HG02840 (cell line): ENCODE data around the gene ALDH1A3.

Source experiments
- ATAC-seq: cut with Tn5 transposase; IDR thresholded peaks from one replicate; pipeline ENCODE4 v1.9.1; 2021; ENCODE audit warnings: mild to moderate bottlenecking, moderate library complexity, moderate number of reproducible peaks; ENCODE audit not compliant: unreplicated experiment, low FRiP score

Gene ALDH1A3

DNA sequence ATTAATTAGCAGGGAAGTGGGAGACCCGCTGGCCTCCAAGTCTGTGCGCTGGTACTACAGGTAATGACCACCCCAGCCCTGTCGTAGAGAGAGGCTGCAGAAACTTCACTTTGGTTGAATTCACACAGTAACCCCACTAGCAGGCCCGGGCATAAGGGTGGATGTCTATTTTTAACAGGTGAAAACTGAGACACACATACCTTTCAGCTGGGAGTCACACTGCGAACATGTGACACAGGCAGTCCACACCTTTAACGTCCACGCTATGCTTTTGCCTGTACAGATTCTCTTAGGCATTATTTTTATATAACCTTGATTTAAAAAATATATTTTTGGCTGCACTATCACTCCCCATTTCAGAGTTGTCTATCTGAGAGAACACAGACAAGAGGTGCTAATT lies 43.4 kb downstream of the ALDH1A3 start:
- ATAC-seq, result no peak

- no peak for ATAC-seq
Observed at GRCh38 chr15:100923902-100924301, 44.3 kb downstream of the ALDH1A3 start.

- no peak for ATAC-seq
Observed at GRCh38 chr15:100924436-100924835, 44.8 kb downstream of the ALDH1A3 start.

- no peak for ATAC-seq
Observed at GRCh38 chr15:100925480-100925879, 45.8 kb downstream of the ALDH1A3 start.

DNA sequence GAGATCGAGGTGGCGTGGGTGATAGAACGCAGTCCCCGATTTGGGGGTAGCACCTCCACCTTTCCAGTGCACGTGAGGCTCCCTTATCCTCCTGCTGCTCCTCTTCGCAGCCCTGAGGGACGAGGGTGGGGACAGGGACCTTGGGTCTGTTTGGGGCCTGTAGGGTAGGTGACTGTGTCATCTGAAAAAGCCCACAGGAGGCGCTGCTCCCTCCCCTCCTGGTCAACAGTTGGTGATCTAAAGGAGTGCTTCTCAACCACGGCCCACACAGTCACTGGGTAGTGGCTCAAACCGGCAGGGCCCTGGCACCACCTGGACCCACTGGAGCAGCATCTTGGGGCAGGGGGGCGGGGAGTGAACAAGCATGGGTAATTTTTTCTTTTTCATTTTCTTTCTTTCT lies 46.6 kb downstream of the ALDH1A3 start:
- no peak for ATAC-seq

GRCh38 chr15:100926971-100927756 lies 47.5 kb downstream of the ALDH1A3 start:
- ATAC-seq, result no peak

GRCh38 chr15:100928632-100929280 lies 49.1 kb downstream of the ALDH1A3 start:
- no peak for ATAC-seq

GRCh38 chr15:100929641-100930042 lies 50.0 kb downstream of the ALDH1A3 start:
- ATAC-seq, result no peak

- ATAC-seq, result no peak
Observed at GRCh38 chr15:100930306-100930848, 50.7 kb downstream of the ALDH1A3 start.

- ATAC-seq, result peak; percentile 38
Observed at GRCh38 chr15:100931143-100931890, 51.7 kb downstream of the ALDH1A3 start.

DNA sequence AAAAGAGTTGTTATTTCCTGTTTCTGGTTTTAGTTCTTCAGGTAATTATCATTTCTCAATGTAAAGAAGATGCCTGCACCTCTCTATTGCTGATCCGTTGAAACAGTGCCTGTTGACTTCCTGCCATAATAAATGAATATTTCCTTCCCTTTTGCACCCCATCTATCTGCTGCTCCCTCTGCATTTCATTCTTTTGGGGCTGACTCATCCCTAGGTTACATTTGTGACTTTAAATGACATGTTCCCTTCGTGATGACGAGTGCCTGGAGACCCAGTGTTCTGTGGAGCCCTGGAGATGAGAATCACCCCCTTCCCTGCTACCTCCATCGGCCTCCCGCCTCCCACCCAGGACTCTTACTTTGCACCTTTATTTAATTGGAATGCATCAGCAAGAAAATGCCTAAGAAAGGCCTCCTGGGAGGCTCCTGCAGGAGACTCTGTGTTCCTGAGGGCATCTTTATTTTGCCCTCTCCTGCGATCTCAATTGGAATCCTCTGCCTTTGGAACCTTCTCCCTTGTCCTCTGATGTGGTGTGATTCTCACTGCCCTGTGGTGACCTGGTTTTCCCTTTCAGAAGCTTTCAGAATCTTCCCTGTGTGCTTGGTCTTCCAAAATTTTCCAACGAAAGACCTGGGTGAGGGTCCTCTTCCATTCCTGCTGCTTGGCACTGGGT lies 53.2 kb downstream of the ALDH1A3 start:
- no peak for ATAC-seq

DNA sequence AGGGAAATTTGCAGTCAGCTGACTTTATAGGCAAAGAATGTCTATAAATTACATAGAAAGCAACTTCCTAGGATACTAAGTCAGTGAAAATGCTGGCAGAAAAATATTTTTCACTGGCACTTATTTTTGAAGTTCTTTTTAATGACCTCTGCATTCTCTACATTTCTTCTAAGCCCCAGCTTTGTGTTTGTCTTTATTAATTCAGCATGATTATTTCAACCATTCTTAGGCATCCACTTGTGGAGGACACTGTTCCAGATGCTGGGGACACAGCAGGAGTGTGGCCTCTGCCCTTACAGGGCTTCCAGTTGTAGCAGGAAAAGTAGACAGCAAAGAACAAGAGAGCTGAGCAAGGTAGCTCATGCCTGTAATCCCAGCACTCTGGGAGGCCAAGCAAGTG lies 54.5 kb downstream of the ALDH1A3 start:
- ATAC-seq, result no peak

GRCh38 chr15:100934726-100935125 lies 55.1 kb downstream of the ALDH1A3 start:
- ATAC-seq, result no peak

GRCh38 chr15:100937171-100937570 lies 57.5 kb downstream of the ALDH1A3 start:
- no peak for ATAC-seq

GRCh38 chr15:100939791-100940190 lies 60.2 kb downstream of the ALDH1A3 start:
- ATAC-seq, result no peak

- peak; percentile 56 for ATAC-seq
Observed at GRCh38 chr15:100940767-100941379, 61.2 kb downstream of the ALDH1A3 start.

DNA sequence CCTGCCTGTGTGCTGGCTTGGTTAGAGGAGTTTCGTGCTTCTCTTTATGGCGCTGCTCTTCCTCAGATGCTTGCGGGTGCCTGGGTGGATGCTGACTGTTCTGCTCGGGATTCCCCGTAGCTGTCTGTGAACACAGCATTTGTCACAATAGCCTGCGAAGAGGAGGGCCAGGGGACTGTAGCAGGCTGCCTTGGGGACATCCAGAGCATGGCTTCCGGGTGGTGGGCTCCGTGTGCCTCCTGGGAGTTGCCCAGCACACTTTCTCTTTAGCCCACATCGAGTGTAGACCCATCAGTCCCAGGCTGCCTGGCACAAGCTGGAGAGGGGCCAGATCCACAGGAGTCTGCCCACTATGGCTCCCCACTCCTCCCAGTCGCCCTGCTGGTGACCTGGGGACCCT lies 61.9 kb downstream of the ALDH1A3 start:
- no peak for ATAC-seq

DNA sequence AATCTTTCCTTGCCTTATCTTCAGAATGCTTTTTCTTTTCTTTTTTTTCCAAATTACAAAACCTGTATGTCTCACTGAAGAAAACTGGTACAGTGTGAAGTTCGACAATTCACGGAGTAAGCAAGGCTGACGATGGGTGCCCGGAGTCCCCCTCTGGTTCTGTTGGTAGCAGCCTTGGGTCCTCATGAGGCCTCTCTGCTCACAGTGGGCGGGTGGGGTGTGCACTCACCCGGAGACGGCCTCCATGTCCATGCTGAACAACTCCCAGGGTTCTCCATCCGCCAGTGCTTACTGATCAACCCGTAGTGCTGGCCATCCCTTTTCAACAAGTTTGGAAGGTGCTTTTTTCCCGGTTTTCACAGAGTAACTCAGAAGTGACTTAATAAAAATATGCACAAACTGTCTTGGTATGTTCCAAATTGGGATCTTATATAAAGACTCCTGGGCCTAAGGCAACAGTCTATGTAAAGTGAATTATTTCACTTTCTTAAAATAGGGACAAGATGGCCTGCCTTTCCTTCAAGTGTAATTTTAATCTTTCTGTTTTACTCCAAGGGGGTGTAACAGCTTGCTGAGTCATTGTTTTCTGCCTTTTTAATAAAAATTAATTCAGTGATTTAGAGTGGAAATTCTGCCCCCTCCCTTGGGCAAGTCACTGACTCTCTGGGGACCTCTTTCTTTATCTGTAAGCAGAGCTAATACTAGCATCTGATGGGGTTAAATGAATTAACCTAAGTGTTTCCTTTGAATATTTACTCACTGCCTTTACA lies 63.2 kb downstream of the ALDH1A3 start:
- ATAC-seq, result no peak

DNA sequence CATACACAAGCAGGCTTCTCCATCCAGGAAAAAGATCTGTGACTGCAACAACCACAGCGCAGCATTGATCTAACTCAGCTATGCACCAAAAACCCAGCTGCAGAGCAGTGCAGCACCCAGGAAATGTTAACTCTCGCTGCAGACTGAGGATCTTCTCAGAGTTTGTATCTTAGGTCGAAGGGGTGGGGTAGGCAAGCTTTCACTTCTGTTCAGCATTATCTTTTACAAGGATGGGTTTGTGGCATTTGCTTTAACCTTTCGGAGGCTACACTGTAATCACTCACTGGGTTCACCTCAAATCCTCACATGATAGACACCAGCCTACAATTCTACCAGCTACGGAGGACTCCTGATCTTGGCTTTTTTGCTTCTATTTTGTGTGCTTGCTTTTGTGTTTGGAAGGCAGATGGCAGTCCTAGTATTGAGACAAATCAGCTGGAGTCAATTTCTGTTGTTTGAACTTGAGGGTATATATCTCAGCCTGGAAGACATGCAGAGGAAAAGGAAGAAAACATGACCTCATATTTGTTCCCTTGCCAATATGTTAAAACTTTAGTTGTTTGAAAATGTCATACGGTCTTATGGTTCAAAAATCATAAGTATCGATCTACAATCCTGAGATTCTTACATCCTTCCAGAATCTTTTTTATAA lies 64.7 kb downstream of the ALDH1A3 start:
- no peak for ATAC-seq
